GM21528 (cell line): ENCODE measurements around the gene SEC61B.

Experiments
- ATAC-seq: cut with Tn5 transposase; IDR thresholded peaks from one replicate; pipeline ENCODE4 v1.9.1; 2021; ENCODE audit warnings: mild to moderate bottlenecking, moderate library complexity; ENCODE audit not compliant: unreplicated experiment, low FRiP score

The SEC61B gene

DNA sequence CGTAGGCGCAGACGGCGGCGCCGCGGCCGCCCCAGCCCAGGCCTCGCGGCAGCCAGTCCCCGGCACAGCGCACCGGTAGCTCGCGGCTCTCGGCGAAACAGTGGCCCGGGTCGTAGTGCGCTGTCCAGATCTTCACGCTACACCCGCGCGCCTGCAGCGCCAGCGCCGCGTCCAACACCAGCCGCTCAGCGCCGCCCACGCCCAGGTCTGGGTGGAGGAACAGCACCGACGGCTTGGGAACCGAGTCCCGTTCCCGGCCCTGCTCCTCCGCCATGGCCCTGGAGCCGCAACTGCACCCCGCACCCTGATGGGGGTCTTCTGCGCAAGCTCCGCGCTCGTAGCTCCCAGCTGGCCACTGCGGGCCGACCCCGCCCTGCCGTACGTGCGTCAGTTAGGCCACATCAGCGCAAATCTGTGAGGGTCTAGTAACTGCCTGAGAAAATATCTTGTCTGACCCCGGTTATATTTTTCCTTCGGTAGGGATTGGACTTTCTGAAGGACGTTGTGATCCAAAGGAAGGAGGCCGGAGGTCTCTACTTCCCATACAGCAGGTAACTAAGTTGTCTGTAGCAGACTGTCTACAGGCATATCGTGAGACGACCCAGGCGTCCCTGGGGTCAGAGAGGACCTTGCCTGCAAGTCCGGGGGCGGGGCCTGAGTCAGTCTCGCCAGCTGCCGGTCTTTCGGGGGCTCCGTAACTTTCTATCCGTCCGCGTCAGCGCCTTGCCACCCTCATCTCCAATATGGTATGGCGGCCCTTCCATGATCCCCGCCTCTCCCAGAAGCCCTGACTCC lies at the start of gene SEC61B, which contains the start of gene ALG2:
Gene SEC61B (plus strand): TSS at position 662 of the 795 bp plus-strand sequence. CDS start 82 bp downstream, at position 744.
Gene ALG2 (minus strand): TSS at position 322 of the 795 bp plus-strand sequence. CDS start 48 bp downstream, at position 274.
- ATAC-seq: peak; percentile 93

DNA sequence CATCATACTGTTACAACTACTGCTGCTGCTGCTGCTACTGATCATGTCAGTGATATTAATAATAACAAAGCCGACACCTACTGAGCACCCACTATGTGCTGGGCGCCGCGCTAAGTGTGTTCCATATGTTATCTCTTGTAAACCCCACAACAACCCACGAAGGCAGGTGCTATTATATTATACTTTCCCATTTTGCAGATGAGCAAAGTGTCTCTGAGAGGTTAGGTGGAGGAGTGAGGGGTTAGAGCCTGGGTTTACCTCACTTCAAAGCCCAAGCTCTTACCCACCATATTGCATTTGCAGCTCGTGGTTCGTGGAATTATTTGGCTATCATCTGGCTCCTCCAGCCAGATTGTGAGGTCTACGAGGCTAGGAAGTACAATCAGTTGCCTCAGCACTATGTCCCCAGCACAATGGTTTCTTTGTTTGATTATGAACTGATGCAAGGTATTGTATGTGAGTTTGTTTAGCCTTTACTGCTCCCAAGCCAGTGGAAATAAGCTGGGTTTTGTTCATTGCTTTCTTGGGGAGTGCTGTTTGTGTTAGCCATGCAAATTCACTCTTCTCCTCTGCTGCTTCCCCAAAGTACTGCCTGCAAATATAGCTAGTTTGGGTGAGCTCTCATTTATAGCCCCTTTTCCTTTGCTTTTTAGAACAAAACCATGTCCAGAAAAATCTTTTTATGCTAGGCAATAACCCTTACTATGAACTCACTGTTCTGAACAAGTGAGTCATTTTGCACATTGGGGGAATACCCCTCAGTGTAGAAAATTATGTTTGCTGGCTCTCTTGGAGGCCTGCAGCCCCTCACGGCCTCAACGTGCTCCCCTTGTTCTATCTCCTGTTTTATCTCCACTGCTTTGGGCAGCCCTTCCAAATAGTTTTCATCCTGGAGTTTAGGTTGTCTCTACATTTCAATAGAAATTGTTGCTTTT lies 48.2 kb upstream of the SEC61B start:
- ATAC-seq: no peak

DNA sequence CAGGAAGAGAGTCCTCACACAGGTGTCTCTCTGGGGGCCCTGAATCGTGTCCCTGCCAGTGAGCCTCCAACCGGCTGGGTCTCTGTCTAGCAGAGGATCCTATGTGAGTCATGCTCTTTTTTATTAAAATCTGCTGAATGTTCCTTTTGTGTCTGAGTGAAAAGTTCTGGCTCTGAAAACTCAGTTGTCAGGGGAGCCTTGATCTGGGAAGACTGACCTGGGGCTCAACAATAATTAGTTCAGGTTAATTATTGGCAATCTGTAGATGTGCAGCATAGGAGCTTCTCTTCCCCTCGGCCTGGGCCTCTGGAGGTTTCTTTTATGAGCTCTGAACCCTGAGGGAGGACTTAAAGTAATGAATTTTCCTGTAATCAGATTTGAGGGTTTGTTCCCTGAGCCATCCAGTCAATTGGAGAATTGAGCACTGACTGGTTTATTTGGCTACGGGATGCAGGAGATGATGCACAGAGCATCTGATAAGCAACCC lies 45.5 kb upstream of the SEC61B start:
- no peak for ATAC-seq

DNA sequence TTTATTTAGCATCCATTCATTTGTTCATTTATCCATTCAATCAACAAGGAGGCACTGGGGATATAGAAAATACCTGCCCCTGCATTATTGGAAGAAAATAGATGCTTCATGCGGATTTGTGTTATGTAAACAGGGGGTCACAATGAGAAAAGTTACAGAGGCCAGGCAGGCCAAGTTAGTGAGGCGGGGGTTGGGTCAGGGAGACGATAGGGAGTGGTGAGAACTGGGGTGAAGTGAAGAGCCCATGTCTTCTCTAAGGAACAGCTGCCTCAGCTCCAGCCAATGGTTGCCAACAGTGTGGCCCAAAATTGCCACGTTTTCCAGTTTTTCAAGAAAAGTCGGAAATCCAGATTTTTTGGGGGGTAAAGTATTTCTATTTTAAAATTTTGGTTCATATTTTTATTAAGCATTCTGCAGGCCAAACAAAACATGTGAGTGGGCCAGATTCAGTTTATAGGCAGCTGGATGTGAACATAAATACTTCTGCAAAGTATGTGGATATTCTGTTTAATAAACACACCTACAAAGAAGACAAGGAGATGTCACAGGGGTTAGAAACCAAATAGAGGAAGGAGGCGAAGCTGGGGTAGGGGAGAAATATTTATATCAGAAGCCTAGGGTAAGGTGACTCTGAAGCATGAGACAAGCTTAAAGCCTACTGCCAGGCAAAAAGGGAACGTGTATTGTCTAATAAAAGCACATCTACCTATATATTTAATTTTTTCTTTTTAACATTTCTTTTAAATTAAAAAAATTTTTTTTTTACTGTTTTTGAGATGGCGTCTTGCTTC lies 44.3 kb upstream of the SEC61B start:
- no peak for ATAC-seq

DNA sequence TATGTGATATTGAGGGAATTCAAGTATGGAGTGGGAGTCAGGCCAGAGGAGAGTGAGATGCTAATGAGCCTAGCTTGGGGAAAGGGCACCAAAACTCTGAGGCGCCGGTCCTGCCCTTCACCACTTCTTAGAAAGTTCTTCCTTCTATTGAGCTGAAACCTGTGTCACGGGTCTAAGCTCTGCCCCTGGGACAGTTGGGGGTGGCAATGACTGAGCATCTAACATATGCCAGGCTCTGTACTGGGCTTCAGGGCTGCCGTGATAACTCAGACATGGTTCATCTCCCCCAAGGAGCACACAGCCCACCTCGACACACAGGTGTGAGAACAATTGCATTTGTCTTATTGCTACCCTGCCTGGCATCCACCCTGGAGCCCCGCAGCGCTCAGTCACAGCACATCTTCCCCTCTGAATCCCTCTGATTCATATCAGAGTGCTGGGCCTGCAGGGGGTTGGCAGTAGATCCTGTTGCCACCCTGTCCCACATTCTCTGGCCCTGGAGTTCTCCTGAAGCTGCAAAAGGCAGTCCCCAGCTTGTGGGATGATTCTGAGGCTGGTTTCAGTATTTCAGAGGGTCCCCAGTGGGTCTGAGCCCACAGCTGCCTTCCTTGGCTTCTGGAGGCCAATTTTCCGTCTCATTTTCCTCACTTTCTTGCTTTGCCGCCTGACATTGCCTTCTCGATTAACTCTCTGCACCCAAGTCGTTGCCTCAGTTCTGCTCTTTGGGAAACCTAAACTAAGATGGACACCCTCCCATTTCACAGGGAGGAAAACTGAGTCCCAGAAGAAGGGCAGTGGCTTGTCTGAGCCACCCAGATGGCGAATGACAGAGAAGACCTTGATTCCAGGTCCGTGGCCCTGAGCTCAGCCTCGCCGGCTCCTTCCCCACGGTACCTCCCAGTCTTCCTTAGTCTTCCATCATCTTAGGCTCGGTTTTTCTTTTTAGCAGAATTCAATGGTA lies 42.9 kb upstream of the SEC61B start:
- no peak for ATAC-seq

DNA sequence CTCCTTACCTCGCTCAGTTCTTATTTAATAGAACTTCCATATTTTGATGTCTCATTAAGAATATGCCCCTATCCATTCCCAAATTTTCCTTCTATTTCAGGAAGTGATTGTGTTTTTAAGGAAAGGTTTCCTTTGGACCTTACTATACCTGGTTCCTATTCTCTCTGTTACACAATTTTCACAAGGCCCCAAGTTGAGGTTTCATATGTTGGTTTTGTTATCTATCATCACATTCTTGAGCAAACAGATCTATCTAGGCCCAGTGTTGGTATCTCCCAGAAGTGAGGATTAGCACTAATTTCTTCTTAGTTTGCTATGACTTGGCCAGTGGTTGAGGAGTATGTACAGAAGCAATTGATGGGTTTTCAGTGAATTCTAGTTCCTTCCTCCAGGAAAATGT lies 41.9 kb upstream of the SEC61B start:
- ATAC-seq: no peak

DNA sequence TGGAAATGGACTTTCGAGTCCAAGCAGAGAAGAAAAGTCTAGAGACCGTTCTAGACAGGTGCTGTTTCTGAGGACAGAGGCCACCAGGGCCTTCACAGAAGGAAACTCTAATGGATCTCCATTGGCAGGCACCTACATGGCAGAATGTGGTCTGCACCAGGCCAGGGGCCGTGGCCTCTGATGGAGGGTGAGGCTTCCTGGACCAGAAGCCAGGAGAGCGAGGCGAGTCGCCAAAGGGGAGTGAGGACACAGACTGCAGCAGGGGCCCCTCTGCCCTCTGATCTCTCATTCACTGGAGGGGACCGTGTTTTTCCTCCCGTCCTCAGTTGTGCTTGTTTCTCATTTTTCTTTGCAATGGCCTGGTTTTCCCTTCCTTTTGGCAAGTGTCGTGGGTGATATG lies 41.4 kb upstream of the SEC61B start:
- ATAC-seq: no peak

DNA sequence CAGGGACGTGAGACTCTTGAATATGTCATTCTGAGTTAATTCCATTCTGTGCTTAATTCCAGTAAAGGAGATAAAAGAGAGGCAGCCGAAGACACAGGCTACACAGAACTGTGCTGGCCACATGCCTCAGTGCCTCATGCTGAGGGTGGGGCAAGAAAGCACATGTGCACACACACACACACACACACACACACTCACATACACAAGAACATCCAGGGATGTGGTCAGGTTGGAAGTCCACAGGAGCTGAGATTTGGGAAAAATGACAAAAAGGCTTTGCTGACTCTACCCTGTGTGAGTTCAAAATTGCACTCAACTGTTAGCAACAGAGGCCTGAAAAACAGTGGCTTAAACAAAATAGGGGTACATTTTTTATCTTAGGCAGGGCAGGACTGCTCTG lies 40.9 kb upstream of the SEC61B start:
- no peak for ATAC-seq

DNA sequence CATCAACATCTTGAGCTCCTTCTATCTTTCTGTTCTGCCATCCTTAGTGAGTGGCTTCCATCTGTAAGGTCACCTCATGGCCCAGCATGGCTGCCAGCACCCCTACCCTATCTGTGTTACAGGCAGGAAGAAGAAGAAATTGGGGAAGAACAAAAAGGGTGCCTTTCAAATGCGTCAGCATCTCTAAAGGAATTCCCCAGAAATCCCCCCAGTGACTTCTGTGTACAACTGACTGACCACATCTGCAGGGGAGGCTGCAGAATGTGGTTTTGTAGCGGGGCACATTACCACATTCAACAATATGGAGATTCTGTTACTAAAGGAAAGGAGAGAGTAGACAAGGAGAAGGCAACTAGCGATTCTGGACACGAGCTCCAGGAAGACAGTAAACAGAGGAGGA lies 40.5 kb upstream of the SEC61B start:
- no peak for ATAC-seq

DNA sequence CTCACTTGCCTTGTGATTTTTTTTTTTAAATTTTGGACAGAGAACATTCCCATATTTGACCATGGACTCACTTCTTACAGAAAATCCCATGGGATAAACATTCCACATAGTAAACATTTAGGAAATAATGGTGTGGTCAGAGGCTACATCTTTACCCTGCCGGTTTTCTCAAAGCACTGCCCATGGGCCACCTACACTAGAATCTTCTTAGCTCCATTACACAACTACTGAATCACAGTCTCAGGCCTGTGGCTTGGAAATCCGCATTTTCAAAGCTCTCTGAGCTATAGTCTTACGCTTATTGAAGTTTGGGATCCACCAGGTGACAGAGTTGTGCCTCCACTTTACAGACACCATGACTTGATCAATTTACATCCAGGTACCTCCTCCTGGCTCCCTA lies 39.7 kb upstream of the SEC61B start:
- no peak for ATAC-seq

DNA sequence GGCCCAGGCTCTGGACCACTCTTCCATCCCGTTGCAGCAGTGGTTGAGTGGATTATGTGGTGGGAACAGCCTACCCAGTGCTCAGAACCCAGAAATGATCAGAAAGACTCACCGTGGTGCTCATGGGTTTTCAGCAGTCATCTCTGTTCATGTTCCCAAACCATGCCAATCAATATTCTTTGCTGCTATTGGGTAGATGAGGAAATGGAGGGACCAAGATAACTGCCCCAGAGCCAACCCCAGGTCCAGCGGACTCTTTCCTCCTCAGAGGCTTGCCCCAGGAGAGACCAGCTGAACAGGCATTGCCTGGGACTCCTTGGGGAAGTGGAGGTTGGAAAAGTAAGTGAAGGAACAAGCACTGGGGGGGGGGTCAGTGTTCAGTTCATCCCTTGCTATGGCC lies 38.5 kb upstream of the SEC61B start:
- ATAC-seq: no peak

DNA sequence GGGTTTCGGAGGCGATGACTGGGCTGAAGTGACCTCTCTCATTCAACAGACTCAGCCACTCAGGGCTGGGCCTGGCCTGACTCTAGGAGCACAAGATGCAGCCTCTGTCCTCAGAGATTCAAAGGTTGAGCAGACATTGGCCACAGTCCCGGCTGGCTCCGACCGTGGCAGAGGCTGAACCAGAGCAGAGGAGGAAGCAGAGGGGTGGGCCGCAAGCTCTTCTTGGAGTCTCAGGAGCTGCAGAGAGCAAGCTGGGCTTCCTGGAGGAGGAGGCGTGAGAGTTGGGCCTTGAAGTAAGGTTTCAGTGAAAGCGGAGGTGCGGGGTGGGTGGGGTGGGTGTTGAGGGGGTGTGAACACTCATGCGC lies 38.0 kb upstream of the SEC61B start:
- ATAC-seq: peak; percentile 2

DNA sequence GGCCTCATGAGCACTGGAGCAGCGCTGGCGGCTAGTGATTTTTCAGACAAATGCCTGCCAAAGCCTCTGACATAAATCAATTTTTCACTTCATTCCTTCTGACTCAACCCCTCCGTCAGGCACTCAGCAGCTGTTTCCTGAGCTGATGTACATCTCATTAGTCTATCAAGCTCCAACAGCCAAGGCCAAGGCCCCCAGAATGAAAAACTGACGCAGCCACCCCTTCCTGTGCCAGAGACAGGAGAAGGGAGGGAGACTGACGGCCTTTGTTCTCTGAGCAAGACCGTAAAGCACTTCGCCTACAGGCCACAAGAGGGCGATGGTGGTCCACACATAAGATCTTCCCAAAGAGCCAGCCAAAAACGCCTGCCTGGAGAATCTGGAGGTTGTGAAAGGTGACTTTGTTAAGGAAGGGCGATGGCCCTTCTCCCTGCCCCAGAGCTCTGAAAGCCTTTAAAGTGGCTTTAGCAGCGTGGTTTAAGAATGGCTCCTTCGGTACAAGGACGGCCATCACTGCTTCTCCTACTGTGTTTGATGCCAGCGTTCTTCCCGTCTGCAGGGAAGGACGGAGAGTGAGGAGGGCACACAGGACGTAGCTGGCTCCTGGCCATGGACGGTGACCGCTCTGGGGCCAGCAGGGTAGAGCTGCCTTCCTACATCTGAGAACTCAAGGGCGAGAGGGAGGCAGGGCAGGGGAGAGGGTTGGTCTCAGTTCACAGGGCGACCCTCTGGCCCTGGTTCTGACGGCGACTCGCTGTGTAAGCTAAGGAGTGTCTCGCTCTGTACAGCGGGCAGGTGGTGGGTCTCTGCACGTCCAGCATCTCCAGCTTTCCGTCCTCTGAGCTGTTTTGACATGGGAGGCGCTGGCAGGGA lies 37.4 kb upstream of the SEC61B start:
- peak; percentile 53 for ATAC-seq

DNA sequence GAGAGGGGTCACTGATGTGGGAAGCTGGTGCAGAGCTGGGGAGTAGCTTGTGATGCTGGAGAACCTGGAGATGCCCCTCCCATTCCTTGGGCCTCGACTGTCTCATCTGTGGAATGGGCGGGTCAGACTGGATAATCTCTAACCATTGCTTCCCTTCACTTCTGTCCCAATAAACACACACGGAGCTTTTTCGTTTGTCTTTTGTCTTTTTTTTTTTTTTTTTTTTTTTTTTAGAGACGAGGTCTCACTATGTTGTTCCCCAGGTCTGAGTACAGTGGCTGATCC lies 36.8 kb upstream of the SEC61B start:
- no peak for ATAC-seq

DNA sequence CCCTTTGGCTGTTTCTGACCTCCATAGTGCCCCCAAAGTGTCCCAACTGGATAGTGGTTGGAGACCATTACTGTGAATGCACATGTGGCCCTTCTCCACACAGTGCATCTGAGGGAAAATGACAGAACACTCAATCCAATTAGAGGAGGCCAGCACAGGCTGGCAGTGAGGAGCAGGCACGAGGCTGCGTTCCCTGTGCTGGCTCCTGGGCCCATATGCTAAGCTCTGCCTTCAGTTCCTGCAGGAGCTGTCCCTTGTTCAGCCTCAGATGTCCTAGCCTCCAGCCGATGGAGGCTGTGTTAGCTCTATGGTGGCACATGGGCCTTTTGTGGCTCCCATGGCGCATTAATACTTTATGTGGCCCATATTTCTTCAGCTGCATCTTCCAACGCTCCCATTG lies 36.1 kb upstream of the SEC61B start:
- no peak for ATAC-seq

DNA sequence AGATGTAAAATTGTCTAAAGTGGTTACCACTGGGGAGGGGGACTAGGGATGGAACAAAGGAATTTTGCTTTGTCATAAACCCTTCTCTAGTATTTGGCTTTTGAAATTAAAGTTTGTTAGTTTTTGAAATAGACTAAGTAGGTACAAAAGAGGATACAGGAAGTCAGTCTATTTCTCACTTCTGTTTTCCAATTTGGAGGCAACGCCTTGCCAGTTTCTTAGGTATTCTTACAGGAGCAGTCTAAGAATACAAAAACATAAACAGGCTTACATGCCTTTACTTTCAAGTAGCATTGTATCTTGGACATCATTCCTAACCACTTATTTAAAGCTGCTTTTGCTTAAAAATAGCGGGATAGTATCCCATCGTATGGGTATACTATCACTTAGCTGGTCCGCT lies 34.8 kb upstream of the SEC61B start:
- ATAC-seq: no peak

DNA sequence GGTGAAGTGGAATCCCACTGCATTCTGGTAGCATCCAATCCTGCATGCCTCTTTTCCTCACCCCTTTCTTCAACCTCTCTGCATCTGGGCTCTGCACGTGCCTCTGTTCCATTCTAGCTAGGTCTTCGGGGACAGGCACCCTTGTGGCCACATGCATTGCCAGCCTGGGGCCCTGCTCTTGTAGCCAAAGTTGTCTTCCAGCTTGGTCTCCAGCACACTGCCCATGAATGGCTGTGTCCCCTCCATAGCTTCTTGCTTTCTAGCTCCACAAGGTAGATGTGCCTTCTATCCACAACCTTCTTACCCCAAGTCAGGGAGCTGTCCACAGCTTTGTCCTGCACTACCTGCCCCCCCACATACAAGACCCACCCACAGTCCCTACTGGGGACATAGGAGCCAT lies 32.9 kb upstream of the SEC61B start:
- no peak for ATAC-seq

DNA sequence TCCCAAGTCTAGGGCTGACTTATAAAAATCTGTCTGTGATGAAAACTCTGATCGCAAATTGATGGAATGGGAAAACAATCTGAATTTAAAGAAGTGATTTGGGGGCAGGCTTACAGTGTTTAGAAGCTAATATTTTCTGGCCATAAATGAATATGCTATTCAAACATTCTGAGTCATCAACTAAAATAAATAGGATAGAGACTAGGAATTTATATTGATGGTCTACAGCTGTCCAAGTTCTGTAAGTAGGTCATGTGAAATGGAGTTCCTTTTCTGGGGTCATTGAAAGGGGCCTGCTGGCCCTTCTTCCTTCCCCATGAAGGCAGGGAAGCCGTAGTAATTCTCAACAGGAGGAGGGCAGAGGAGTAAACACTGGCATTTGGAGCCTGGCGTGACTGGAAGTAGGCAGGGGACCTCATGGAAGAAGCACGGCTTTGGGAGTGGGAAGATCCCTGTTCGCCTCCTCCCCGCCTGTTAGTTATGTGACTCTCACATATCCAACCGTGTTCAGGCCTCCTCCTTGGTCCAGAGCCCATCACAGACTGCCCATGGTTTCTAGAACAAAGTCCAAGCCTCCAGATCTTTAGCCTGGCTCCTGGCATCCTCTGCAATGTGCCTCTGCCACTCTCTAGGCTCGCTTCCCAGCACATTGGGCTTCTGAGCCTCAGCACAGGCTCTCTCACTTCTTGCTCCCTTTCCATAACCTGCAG lies 32.0 kb upstream of the SEC61B start:
- no peak for ATAC-seq
